HG02678 (cell line): ENCODE measurements around the gene FASTKD2.

ENCODE experiments used
- ATAC-seq: cut with Tn5 transposase; IDR thresholded peaks from one replicate; pipeline ENCODE4 v1.9.1; 2021; ENCODE audit warnings: mild to moderate bottlenecking, moderate library complexity; ENCODE audit not compliant: unreplicated experiment

Gene FASTKD2

DNA sequence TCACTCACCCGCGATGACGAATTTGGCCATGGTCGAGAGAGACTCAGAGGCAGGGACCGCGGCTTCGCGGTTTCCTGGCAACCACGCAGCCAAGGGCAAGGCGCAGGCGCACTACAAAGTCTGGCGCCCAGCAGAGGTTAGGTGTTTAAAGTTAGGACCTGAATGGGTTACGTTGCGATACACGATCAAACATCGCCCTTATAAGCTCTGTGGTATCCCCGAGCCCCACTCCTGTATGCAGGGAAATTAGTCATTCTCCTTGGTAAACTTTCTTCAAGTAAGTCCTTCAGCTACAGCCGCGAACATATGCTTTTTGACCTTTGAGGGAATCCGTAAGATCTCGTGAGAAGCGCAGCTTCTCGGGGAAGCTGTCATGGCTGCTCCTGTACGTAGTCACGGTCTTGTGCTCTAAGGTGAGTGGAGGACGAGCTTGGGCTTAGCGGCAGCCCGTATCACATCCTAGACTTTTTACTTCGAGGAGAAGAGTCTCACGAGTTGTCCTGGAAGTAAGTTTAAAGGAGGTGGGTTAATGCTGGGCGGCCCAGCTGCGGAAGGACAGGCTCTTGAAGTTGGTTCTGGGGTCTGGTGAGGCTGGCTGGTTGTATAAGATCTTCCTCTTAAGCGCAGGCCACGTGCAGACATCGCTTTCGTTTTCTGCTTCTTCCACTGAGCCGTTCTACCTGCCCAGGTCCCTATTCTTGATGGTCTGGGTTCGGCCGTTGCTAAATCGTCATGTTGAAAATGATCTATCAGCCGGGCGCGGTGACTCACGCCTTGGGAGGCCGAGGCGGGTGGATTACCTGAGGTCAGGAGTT, at the start of gene FASTKD2, which contains the start of gene MDH1B:
Gene FASTKD2, plus strand, starts transcription at position 365 of the 815 bp plus-strand sequence. CDS start 1,088 bp downstream, outside the sequence.
Gene MDH1B, minus strand, starts transcription at position 87 of the 815 bp plus-strand sequence. Its CDS starts 57 bp downstream, at position 30.
- peak; percentile 94 for ATAC-seq

DNA sequence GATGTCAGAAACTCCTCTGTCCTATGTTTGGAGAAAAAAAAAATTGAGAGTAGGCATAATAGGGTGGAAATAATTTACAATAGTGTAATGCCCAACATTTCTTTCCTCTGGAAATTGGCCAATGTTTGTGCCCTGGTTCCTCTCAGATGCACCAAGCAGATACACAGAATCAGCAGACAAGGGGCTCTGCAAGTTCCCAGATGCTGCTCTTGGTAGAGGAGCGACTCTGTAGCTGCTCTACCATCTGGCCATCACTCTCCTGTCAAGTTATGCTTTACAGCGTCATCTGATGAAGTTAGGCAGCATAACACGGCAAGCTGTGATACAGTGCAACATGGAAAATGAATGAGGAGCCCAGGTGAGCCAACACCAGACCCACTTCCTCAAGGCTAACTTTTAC, 48.8 kb upstream of the FASTKD2 start:
- ATAC-seq: no peak

- ATAC-seq: no peak
Observed at GRCh38 chr2:206718296-206718695, 47.1 kb upstream of the FASTKD2 start, which contains the start of gene DYTN. TSS of gene DYTN (minus strand) at chr2:206718396. CDS start at chr2:206718279, 117 bp downstream.

DNA sequence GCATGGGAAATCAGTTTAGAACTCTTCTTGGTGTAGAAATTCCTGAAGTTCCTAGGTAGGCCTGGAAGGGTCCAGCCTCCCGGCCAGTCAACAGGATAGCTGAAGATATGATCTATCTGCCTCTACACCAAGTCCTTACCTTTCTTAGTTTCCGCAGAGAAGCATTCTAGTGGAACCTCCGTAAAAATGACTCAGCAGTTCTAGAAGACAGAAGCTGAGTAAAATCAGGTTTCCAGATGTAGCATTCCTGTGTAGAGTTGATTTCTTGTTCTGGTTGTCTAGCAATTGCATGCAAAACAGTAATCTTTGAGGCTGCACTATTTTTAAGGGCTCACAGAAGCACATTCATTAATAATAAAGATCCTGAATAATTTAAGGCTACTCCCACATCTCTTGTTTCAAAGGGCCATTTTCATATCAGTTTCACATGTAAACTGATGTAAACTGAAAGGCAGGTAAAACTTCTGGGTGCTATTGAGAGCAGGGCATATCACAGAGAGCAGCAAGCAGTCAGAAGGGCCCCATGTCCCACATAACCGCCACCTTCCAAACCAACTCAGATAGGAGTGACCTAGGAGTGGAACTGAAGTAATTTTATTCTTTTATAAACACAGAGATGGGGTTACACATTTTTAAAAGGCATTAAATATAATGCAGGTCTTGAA, 44.0 kb upstream of the FASTKD2 start:
- peak; percentile 71 for ATAC-seq

- no peak for ATAC-seq
Observed at GRCh38 chr2:206723288-206723687, 42.1 kb upstream of the FASTKD2 start.

GRCh38 chr2:206727287-206727686, 38.1 kb upstream of the FASTKD2 start:
- ATAC-seq: no peak

DNA sequence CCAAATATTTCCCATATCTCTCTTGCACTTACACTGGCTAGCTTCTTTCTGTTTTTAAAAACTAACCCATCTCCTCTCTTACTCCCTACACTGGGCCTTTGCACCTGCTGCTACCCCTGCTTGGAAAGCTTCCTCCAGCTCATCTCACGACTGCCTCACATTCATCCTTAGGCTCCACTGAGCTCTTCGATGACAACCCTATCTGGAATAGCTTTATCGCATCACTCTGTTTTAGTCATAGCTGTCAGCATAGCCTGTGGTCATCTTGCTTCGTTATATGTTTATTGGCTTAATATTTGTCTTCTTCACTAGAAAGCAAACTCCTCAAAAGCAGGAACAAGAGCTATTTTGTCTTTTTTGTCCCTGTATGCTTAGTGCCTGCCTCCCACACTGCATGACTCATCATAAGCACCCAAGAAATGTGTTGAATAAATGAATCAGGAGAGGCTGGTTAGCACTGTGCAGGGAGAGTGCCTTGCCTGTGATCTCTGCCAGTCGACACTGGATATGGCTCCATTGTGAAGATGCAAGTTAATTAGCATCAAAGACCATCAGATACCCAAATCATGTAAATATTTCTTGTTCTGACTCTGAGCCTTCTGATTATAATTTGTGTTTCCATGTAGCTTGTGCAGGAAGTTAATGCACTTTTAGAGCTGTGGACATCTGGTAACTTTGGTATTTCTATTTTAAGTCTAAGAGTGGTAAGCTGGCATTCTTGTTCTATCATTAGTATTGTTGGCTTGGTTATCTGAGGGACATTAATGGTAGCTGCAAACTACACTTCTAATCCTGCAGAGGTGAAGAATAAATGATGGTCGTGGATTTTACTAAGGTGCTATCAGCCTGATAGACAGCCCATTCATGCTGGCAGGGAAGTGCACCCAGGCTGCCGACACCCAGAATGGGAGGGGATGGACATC, 36.9 kb upstream of the FASTKD2 start:
- no peak for ATAC-seq

- no peak for ATAC-seq
Observed at GRCh38 chr2:206733341-206733740, 32.1 kb upstream of the FASTKD2 start.

GRCh38 chr2:206736935-206737334, 28.5 kb upstream of the FASTKD2 start:
- ATAC-seq: no peak

- ATAC-seq: no peak
Observed at GRCh38 chr2:206739271-206739670, 26.1 kb upstream of the FASTKD2 start.

DNA sequence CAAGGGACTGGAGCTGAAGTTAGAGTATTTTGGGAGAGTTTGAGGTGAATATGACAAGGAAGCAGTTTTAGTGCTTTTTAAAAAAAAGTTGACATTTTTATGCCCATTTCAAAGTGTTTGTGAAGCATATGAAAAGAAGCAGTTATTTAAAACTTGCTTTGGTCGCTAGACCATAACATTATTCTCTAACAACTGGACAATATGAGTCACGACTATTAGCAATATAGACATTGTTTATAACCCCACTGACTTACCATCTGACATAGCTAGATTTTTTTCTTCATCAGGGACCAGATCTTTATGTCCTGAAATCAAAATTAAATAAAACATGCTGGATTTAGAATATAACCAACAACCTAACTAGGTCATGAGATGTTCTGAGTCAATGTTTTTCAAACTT, 24.6 kb upstream of the FASTKD2 start:
- ATAC-seq: no peak

- ATAC-seq: no peak
Observed at GRCh38 chr2:206756816-206757215, 8.6 kb upstream of the FASTKD2 start.

GRCh38 chr2:206764673-206765241, 649 bp upstream of the FASTKD2 start:
- no peak for ATAC-seq

- no peak for ATAC-seq
Observed at GRCh38 chr2:206766057-206766930, 888 bp downstream of the FASTKD2 start.

- ATAC-seq: no peak
Observed at GRCh38 chr2:206774871-206775270, 9.5 kb downstream of the FASTKD2 start.

DNA sequence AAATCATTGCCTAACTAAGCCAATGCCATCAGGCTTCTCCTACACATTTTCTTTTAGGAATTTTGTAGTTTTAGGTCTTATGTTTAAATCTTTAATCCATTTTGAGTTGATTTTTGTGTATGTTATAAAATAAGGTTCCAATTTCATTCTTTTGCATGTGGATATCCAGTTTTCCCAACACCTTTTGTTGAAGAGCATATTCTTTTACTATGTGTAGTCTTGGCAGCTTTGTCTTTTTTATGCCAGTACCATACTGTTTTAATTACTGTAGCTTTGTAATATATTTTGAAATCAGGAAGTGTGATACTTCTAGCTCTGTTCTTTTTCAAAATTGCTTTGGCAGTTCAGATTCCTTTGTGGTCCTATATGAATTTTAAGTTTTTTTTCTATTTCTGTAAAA, 11.0 kb downstream of the FASTKD2 start:
- no peak for ATAC-seq

DNA sequence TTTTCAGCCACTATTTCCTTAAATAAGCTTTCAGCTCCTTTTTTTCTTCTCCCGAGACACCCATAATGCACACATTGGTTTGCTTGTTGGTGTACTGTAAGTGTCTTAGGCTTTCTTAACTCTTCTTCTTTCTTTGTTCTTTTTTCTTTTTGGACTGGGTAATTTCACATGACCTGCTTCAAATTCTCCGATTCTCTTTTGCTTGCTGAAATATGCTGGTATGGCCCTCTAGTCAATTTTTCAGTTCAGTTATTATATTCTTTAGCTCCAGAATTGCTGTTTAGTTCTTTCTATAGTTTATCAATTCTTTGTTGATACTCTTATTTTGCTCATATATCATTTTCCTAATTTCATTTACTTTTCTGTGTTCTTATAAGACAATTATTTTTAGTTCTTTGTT, 15.3 kb downstream of the FASTKD2 start:
- no peak for ATAC-seq

DNA sequence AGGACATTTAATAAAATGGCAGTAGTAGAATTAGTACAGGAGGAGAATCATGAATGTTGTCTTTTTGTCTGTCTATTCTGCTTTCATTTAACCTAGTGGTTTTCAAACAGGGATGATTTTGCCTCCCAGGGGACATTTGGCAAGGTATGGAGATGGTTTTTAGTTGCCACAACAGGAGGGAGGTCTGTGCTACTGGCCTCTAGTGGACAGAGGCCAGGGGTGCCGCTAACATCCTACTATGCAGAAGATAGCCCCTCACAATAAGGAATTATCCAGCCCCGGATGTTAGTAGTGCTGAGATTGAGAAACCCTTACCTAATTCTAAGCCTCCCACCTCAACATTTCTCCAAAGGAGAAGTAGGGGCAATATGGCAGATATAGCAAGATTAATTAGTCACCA, 18.3 kb downstream of the FASTKD2 start:
- ATAC-seq: no peak

DNA sequence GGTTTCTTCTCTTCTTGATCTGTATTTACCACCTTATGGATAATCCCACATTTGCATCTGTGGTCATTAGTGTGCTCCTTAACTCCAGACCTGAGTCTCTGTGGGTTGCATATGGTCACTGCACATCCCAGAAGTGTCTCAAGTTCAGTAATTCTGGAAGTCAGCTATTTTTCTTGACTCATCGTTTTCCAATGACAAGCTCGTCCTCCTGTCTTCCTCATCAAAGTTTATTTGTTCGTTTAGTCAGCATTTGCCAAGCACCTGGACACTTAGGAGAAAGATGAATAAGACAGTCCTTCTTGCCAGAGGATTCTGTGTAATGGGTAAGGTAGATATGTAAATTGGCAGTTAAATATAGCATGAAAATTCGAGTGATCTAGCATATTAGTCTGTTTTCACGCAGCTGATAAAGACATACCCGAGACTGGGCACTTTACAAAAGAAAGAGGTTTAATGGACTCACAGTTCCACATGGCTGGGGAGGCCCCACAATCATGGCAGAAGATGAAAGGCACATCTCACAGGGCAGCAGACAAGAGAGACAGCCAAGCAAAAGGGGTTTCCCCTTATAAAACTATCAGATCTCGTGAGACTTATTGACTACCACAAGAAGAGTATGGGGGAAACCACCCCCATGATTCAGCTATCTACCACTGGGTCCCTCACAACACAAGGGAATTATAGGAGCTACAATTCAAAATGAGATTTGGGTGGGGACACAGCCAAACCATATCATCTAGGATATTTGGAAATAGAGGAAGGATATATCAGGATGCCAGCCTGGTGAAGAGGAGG, 19.4 kb downstream of the FASTKD2 start:
- no peak for ATAC-seq
